HG03439 (cell line): ENCODE data around the gene ZNF436.
"Not testable (repeated sequence)": the region's sequence is repeated elsewhere in the genome, so short reads cannot be mapped to it uniquely, and the experiment has no call there.

Experiments
- ATAC-seq: cut with Tn5 transposase; IDR thresholded peaks from one replicate; pipeline ENCODE4 v1.9.1; 2021; ENCODE audit warnings: mild to moderate bottlenecking, moderate library complexity; ENCODE audit not compliant: unreplicated experiment

ZNF436 gene

GRCh38 chr1:23393706-23394105, 24.1 kb upstream of the ZNF436 start:
- ATAC-seq: no peak

- ATAC-seq: no peak
These were observed 22.7 kb upstream of the ZNF436 start for GRCh38 chr1:23392125-23392855.

- no peak for ATAC-seq
These were observed 20.2 kb upstream of the ZNF436 start for GRCh38 chr1:23389837-23390321.

GRCh38 chr1:23387494-23387893, 17.9 kb upstream of the ZNF436 start:
- no peak for ATAC-seq

GRCh38 chr1:23385119-23385621, 15.5 kb upstream of the ZNF436 start:
- no peak for ATAC-seq

- no peak for ATAC-seq
These were observed 14.8 kb upstream of the ZNF436 start for GRCh38 chr1:23384312-23385058.

GRCh38 chr1:23383577-23384311, 14.1 kb upstream of the ZNF436 start:
- no peak for ATAC-seq

- ATAC-seq: no peak
These were observed 11.7 kb upstream of the ZNF436 start for GRCh38 chr1:23381233-23381885.

- no peak for ATAC-seq
These were observed 11.1 kb upstream of the ZNF436 start for GRCh38 chr1:23380719-23381118.

GRCh38 chr1:23380236-23380635, 10.6 kb upstream of the ZNF436 start:
- ATAC-seq: not testable (repeated sequence)

GRCh38 chr1:23376890-23377811, 7.5 kb upstream of the ZNF436 start:
- ATAC-seq: no peak

GRCh38 chr1:23374079-23374735, 4.6 kb upstream of the ZNF436 start:
- not testable (repeated sequence) for ATAC-seq

GRCh38 chr1:23371987-23372880, 2.6 kb upstream of the ZNF436 start:
- ATAC-seq: no peak

GRCh38 chr1:23370709-23371584, 1.3 kb upstream of the ZNF436 start:
- ATAC-seq: no peak

GRCh38 chr1:23370330-23370708, 683 bp upstream of the ZNF436 start:
- no peak for ATAC-seq

- peak; percentile 70 for ATAC-seq
These were observed 888 bp downstream of the ZNF436 start for GRCh38 chr1:23368562-23369334.
